ENCODE results near the gene SLC14A1. TPM values are rescaled to one million over a fixed set of nuclear protein-coding genes. Genes with fewer than 3 reads are reported as not detected.

The SLC14A1 gene
- total RNA-seq, 1 donor from 2014 or later = 0.36 TPM

DNA sequence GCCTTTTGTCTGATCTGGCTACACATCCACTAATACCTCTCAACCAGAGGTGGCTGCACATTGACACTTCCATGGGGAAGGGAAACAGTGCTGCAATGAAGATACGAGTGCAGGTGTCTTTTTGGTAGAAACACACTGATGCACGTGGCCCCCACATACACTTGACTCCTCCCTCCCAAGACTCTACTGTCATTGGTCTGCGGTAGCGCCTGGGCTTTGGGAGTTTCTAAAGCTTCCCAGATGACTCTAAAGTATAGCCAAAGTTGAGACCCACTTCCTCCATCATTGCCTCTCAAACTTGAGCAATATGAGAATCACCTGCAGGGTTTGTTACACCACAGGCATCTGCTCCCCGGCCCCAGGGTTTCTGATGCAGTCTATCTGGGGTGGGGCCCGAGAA, 11.0 kb downstream of the SLC14A1 start:
- no peaks in the 10 kb centered on the region for H3K36me3 Mint-ChIP-seq (ENCODE audit: low read depth, unreplicated experiment)
- H3K4me3 Mint-ChIP-seq (ENCODE audit: unreplicated experiment) = no peak overlapping the region
- no peaks in the 10 kb centered on the region for H3K9me3 Mint-ChIP-seq (ENCODE audit: unreplicated experiment)
- H3K27me3 Mint-ChIP-seq (ENCODE audit: unreplicated experiment) = peaks cover 3% of the 10 kb centered on the region
- no peak for TF ChIP-seq CTCF (IDR thresholded peaks at IDR 0.05; ENCODE audit: unreplicated experiment)
- H3K4me1 Mint-ChIP-seq (ENCODE audit: unreplicated experiment) = peaks cover 16% of the 10 kb centered on the region
- no peak for DNase-seq (ENCODE audit: low spot score)
- no peak overlapping the region for H3K27ac Mint-ChIP-seq (ENCODE audit: unreplicated experiment)

DNA sequence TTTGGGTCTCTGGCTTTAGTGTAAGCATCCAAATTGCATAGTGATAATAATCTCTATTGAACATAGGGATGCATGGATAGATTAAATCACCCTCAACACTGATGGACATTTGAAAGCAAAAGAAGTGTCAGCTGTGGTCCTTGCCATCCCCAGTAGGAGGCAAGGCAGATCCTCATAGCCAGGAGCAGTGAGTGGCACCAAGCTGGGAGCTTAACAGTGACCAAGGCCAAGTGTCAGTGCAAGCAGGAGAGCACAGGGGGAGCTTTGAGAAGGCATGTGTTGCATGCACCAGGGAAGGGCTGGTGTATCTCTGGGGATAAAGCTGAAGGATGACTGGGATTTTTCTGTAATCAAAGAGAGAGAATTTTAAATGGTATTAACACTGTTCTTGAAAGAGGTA, 14.7 kb downstream of the SLC14A1 start:
- H3K4me3 Mint-ChIP-seq (ENCODE audit: unreplicated experiment) = no peak overlapping the region
- H3K36me3 Mint-ChIP-seq (ENCODE audit: low read depth, unreplicated experiment) = no peaks in the 10 kb centered on the region
- no peak for TF ChIP-seq CTCF (IDR thresholded peaks at IDR 0.05; ENCODE audit: unreplicated experiment)
- peaks cover 18% of the 10 kb centered on the region for H3K4me1 Mint-ChIP-seq (ENCODE audit: unreplicated experiment)
- no peak for DNase-seq (ENCODE audit: low spot score)
- H3K27me3 Mint-ChIP-seq (ENCODE audit: unreplicated experiment) = peaks cover 3% of the 10 kb centered on the region
- no peak overlapping the region for H3K27ac Mint-ChIP-seq (ENCODE audit: unreplicated experiment)
- H3K9me3 Mint-ChIP-seq (ENCODE audit: unreplicated experiment) = no peaks in the 10 kb centered on the region

- peaks cover 3% of the 10 kb centered on the region for H3K27me3 Mint-ChIP-seq (ENCODE audit: unreplicated experiment)
- TF ChIP-seq CTCF (IDR thresholded peaks at IDR 0.05; ENCODE audit: unreplicated experiment) = no peak
- DNase-seq (ENCODE audit: low spot score) = no peak
- H3K4me3 Mint-ChIP-seq (ENCODE audit: unreplicated experiment) = no peak overlapping the region
- no peaks in the 10 kb centered on the region for H3K9me3 Mint-ChIP-seq (ENCODE audit: unreplicated experiment)
- no peak overlapping the region for H3K27ac Mint-ChIP-seq (ENCODE audit: unreplicated experiment)
- no peaks in the 10 kb centered on the region for H3K36me3 Mint-ChIP-seq (ENCODE audit: low read depth, unreplicated experiment)
- peaks cover 18% of the 10 kb centered on the region for H3K4me1 Mint-ChIP-seq (ENCODE audit: unreplicated experiment)
Measured at GRCh38 chr18:45739268-45739667, 15.3 kb downstream of the SLC14A1 start.

- Mint-ChIP-seq H3K4me1 (ENCODE audit: unreplicated experiment) (peaks cover 18% of the 10 kb centered on the region), H3K9me3 (ENCODE audit: unreplicated experiment) (no peaks in the 10 kb centered on the region)
Measured at GRCh38 chr18:45739848-45740247, 15.9 kb downstream of the SLC14A1 start.

DNA sequence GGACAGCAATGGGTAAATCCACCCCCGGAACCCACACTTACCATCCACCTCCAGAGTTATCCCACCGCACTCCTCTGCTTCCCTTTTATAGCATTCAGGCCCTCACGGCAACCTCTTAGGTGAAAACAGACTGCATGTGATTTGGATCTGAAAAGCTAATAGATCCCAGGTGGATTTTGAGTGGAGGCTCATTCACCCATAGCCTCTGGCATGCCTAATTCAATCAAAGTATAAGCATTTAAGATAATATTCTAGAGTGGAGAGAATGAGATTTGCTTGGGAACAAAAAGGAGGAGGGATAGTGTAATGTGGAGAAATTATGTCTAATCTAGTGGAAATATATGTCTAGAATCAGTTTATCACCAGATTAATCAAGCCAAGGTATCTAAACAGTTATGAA, 17.1 kb downstream of the SLC14A1 start:
- no peak overlapping the region for H3K4me3 Mint-ChIP-seq (ENCODE audit: unreplicated experiment)
- no peak for DNase-seq (ENCODE audit: low spot score)
- no peaks in the 10 kb centered on the region for H3K36me3 Mint-ChIP-seq (ENCODE audit: low read depth, unreplicated experiment)
- H3K27ac Mint-ChIP-seq (ENCODE audit: unreplicated experiment) = no peak overlapping the region
- no peaks in the 10 kb centered on the region for H3K9me3 Mint-ChIP-seq (ENCODE audit: unreplicated experiment)
- TF ChIP-seq CTCF (IDR thresholded peaks at IDR 0.05; ENCODE audit: unreplicated experiment) = no peak
- H3K27me3 Mint-ChIP-seq (ENCODE audit: unreplicated experiment) = no peaks in the 10 kb centered on the region
- peaks cover 23% of the 10 kb centered on the region for H3K4me1 Mint-ChIP-seq (ENCODE audit: unreplicated experiment)

More at GRCh38 chr18:45739848-45740247, 15.9 kb downstream of the SLC14A1 start:
- Mint-ChIP-seq H3K27ac (ENCODE audit: unreplicated experiment) (no peak overlapping the region), H3K4me3 (ENCODE audit: unreplicated experiment) (no peak overlapping the region), H3K27me3 (ENCODE audit: unreplicated experiment) (no peaks in the 10 kb centered on the region), H3K36me3 (ENCODE audit: low read depth, unreplicated experiment) (no peaks in the 10 kb centered on the region)
- TF ChIP-seq CTCF (IDR thresholded peaks at IDR 0.05; ENCODE audit: unreplicated experiment) = no peak
- DNase-seq (ENCODE audit: low spot score) = no peak
